Right kidney (tissue), 1 donor: Measurements from ENCODE around the gene SDHD.

Source experiments
- DNase-seq: peaks from one replicate; pipeline ENCODE4 v3.0.0-alpha.2; 2016

Gene SDHD

DNA sequence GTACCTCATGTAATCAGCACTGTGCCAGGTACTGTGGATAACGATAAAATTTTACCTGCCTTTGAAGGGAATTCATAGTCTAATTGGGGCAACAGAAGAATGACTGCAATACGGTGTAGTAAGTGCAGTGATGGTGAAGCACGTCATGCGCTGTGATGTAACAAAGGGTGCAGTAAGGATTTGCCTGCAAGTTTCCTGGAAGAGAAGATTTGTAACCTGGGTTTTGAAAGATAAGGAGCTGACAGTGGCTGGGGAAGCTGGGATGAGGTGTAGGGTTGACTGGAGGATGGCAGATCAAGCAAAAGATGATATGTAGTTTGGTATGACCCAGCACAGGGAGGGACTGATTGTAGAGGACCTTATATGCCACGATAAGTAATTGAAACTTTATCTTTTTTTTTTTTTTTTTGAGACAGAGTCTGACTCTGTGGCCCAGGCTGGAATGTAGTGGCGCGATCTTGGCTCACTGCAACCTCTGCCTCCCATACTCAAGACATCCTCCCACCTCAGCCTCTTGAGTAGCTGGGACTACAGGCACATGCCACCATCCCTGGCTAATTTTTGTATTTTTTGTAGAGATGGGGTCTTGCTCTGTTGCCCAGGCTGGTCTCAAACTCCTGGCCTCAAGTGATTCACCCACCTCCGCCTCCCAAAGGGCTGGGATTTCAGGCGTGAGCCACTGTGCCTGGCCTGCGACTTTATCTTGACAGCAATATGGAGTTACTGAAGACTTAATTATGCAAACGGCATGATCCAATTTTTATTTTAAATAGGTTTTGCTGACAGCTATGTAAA lies 11.3 kb downstream of the SDHD start:
- DNase-seq, result no peak

DNA sequence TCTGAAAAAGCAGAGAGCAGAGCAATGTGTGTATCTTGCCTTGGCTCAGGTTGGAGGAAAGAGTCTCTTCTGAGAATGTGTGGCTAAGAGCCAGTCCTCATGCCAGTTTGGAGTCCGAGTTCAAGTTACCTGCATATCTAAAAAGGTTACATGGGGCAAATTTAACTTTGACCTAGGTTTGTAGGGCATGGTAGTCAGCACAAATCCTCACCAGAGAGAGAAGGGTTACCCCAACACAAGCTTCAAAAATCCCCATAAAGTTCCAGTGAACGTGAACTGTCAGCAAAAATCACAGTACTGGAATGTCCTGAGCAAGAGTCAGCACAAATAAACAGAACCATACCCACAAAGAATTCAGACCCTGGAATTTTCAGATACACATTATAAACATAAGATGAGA lies 13.8 kb downstream of the SDHD start:
- DNase-seq, result no peak

DNA sequence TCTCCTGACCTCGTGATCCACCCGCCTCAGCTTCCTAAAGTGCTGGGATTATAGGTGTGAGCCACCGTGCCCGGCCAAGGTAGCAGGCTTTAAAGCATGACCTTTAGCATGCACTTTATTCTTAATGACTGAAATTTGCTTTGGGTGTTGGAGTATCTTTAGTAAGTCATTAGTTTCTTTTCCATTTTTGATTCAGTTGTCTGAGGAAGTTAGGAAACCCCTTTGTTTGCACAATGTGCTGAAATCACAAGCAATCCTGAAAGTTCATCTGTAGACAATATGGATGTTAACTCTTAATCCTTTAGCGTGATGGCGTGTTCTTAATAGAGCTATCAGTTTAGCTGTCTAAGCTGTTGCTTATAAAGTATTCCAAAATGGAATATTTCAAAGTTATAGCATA lies 16.8 kb downstream of the SDHD start:
- no peak for DNase-seq

DNA sequence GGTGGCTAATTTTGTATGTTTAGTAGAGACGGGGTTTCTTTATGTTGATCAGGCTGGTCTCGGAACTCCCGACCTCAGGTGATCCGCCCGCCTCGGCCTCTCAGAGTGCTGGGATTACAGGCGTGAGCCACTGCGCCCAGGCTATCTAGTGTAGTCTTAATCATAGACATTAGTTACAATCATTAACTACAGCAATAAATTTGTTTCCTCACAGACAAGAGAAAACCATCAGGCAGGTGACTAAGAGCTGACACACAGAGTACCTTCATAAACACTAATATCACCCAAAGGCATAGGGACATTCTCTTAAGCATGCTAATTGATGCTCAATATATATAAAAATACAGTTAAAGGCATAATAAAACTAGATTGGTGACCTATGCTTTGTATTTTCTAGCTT lies 19.4 kb downstream of the SDHD start:
- no peak for DNase-seq

DNA sequence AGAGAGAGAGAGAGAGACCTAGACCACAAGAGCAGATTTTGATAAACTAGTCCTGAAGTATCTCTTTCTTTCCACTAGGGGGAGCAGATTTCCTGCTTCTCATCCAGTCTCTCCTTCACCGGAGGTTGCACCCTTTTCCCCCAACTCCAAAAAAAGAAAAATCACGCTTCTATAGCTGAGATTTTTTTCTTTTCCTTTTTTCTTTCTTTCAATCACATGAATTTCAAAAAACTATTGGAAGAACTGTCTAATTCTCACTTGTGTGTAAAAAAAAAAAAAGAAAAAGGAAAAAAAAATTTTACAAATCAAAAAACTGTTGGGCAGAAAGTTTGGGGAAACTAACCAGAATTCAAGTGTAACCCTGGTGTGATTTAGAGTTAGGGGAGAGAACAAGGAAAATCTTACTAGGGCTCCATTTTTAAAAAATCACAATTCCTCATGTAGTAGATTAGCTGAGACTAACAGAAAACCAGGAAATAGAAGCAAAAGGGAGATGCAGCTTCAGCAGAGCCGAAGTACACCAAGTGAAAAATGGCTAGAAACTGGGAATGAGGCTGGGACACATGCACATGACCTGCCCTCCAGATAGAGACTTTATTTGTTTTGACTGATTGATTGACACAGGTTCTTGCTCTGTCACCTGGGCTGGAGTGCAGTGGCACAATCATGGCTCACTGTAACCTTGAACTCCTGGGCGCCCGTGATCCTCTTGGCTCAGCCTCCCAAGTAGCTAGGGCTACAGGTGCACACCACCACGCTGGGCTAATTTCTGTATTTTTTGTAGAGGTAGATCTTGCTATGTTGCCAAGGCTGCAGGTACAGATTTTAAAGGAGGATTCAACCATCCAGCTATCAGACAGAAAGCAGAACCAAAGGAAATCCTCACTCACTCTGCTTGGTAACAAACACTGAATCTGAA lies 27.1 kb downstream of the SDHD start:
- DNase-seq, result peak; percentile 6

DNA sequence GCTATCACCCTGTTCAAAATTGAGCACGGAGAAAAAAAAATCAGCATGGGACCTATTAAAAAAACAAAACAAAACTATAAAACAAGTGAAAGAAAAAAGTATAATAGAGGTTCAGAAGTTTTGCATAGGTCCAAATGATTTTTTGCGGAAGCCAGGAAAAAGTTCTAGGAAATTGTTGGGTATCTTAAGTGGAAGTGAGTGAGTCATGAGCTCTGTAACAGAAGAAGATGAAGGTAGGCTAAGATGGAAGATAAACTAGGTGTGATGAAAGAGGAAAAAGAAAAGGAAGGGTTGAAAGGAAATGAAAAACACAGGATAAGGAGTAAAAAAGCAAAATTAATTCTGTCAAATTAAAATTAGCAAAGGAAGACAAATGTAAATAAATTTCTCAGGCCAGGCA lies 27.8 kb downstream of the SDHD start:
- no peak for DNase-seq

DNA sequence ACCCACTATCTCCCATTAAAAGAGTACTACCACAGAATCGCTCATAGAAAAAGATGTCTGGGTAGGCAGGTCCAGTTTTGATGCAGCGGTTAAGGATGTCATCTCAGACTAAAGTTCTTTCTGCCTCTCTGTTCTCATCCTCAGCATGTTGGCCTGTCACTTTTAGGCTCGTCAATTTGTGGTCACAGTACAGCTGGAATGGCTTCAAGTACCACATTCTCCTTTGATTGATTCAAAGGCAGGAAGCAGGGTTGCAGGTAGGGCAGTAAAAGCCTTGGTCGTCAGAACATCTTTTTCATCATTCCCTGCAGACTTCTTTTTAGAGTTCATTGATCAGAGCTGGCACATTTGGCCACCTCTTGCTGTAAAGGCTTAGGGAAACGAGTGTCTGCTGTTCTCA lies 28.7 kb downstream of the SDHD start:
- no peak for DNase-seq

DNA sequence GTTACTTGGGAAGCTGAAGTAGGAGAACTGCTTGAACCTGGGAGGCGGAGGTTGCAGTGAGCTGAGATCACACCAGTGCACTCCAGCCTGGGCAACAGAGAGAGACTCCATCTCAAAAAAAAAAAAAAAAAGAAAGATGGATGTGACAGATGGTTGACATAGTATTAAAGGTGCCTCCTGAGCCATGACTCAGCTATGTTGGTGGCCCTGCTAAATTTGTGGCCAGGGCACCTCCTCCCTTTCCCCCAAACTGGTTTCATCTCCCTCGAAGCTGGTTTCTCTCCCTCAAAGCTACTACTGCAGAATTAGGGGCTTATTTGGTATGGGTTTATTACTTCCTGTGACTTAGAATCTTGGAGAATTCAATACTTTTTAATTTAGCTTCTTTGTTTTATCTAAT lies 31.5 kb downstream of the SDHD start:
- no peak for DNase-seq

DNA sequence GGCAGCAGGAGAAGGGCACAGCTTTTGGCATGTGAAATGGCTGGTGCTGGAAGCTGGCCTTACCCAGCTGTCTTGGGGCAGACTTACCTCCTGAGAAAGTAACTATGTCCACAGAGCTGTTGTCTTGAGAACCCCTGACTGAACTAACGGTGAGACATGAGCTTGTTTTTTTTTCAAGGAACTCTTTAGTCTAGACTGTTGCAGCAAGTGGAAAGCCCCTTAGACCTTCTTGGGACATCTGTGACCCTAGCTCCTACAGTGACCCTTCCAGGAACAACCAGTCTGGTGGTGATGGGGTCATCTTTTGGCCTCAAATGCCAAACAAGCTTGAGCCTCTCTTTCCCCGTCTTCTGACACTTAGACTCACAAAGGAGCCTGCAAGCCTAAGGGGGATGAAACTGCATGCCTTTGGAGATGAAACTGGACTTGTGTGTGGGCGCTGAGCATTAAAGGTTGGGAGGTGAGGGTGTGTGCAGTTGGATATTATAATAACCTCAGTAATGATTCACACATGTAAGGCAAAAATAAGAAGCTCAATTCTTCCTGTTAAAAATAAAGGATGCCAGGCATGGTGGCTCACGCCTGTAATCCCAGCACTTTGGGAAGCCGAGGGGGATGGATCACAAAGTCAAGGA lies 35.4 kb downstream of the SDHD start:
- DNase-seq, result no peak

DNA sequence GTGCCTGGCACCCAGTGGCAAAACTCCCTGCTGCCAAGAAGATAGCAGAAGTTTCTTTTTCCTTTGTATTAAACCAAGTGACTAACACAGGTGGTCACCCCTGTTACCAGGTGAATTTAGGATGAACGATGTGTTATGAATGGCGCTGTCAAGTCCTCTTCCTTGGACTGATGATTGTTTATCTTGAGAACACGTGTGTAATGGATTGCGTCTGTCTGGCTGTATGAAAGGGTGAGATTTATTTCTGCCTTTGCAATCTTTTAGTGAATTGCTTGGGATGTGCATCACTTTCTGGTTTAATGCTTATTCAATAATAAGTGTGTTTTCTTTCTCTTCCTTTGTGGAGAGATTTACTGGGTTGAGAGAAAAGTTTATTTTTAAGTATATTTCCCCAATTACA lies 36.5 kb downstream of the SDHD start:
- no peak for DNase-seq

DNA sequence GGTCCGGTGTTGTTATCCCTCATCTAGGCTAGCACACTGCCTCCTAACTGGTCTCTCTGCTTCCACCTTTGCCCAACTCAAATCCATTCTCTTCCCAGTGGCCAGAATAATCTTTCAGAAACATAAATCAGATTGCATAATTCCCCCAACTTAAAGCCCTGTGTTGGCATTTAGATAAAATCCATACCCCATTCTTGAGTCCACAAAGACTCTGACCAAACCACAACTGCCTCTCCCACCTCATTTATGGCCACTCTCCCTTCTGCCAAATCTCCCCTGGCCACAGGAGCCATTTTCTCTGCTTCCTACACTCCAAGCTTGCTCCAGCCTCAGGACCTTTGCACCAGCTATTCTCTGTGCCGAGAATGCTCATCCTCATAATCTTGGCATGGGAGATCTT lies 40.4 kb downstream of the SDHD start:
- DNase-seq, result no peak

DNA sequence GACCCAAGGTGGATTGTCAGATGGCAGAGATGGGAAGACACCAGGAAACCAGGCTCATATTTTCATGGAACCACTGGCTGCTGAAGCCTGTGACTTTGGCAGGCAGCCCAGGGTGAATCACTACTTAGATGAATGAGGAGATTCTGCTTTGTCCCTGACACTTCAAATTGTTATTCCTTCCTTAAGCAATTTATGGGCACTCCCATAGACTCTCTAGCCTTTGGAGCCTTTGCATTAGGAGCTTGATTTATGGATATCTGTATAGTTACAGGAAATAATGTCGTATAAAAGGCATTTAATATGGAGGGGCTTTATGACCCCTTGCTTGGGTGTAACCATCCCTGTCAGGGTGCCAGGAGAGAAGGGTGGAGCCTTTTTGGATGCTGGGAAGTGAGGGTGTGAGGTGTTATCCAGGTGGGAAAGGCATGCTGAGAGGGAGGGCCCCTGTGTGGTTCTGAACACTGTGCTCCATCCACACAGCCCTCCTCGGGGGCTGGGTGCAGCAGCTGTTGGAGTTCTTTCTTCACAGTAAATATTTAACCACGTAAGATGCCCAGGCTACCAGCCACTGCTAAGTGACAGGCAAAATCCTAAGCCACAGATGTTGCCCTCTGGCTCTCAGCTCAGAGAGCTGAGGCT lies 41.9 kb downstream of the SDHD start:
- DNase-seq, result no peak

DNA sequence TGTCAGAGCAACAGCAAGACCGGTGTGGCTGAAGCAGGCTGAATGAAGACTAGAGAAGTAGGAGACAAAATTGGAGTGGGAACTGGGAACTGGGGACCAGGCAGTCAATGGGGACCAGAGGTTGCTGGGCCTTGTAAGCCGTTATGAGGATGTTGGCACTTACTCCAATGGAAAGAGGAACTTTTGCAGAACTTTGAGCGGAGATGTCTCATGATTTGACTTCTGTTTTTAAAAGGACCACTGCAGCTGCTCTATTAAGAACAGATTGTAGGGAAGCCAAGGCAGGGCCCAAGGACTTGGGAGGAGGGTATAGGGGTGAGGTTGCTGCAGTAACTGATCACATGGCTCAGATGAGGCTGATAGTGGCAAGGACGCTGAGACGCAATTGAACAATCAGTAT lies 43.0 kb downstream of the SDHD start:
- DNase-seq, result no peak

DNA sequence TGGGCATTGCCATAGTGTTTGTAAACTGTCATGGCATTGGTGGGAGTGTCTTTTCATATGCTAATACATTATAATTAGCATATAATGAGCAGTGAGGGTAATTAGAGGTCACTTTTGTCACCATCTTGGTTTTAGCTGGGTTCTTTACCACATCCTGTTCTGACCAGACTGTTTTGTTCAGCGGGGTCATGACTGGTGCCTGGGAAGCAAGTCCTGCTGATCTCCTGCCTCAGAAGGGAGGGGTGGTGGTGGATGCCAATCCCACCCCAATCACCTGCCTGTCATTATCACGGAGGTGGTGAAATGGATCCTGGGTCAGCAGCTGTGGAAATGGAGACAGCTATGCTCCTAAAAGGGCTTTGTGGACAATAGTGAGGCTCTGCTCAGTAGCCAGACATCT lies 46.1 kb downstream of the SDHD start:
- DNase-seq, result no peak

DNA sequence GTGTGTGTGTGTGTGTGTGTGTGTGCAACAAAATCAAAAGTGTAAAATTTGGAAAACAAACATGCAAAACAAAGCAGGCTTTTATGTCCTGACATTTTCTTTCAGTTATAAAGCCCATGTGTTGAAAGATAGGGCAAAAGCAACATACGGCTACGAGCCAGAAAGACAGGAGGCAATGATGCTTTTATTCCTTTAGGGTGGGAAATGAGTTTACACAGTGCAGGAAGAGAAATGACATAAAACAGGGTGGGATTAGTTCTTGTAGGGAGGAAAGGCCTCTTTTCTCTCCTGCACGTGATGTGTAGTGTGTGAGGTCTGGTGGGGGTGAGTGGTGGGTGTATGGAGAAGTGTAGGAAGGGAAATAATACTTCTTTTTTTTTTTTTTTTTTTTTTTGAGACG lies 47.8 kb downstream of the SDHD start:
- DNase-seq, result no peak

DNA sequence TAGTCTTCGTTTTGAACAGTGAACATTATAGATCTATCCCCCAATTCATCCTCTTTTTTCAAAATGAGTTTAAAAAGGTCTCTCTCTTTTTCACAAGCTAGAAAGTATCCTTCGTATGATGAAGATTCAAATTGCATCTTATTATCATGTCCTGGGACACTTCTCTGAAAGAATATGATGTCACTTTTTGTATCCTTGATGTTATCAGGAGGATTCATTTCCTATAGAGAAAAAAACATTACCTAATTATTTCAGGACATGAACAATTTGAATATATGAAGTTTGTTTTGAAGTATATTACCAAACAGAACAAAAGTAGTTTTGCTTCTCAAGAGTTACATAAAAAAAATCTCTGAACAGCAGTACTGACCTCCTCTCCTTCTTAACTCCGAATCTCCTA lies 56.9 kb downstream of the SDHD start:
- DNase-seq, result no peak
